ENCODE measurements around the gene SSBP3. TPM values are rescaled to one million over a fixed set of nuclear protein-coding genes. Genes with fewer than 3 reads are reported as not detected.
A peak's percentile ranks its signal among the peaks of the same experiment; 100 is the strongest.
"Not testable (repeated sequence)": the region's sequence is repeated elsewhere in the genome, so short reads cannot be mapped to it uniquely, and the experiment has no call there.

Gene SSBP3
- total RNA-seq, 2 experiments from 2014 or later, result 55.0 to 58.3 TPM

DNA sequence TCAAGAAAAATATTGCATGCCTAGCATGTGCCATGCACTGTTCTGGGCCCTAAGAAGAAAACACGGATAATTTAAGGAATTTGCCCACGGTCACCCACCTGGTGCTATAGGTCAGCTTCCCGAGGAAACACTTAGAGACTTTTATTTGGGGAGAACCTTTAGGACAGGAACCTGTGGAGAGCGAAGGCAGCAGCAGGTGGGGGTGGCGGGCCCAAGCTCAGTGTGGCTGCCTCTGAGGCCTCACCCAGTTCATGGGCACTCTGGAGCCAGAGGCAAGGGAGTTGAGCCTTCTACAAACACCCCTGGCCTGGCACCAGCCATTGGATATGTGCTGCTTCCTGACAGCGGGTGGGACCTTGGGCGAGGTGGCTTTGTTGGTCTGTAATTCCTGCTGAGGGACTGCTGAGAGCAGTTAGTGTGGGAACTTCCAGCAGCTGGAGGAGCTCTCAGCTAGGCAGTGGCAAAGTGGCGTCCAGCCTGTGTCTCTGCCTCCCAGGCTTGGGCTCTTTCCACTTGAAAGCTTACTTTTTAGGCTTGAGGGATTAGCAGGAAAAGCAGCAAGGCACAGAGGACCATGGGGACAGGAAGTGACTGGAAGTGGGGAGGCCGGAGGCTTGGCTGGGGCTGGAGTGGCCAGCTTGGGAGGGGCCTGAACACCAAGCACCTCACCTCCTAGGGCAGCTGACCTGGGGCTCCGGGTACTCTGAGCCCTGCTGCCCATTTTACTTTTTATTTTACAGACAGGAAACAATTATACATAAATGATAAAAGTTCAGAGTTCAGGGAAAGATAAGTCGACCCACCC is 187.1 kb downstream of the SSBP3 start:
- H3K27ac Mint-ChIP-seq, result peak overlapping the region; percentile 38
- no peaks in the 10 kb centered on the region for H3K27me3 Mint-ChIP-seq (ENCODE audit: low read depth)
- H3K4me1 Mint-ChIP-seq (ENCODE audit: low read depth), result peaks cover 3% of the 10 kb centered on the region
- H3K36me3 Mint-ChIP-seq (ENCODE audit: low read depth), result peaks cover 30% of the 10 kb centered on the region
- CTCF ChIA-PET, result interaction anchor here (1.6 to 1.7 kb wide), 2 partner anchors 270 to 281 kb away, joined by 3 to 4 read pairs; no protein-coding TSS in a partner anchor
- H3K9me3 Mint-ChIP-seq, result no peaks in the 10 kb centered on the region
- DNase-seq, result no peak
- intact Hi-C loops (cut with micrococcal nuclease), result no loop called here
- H3K4me3 Mint-ChIP-seq, result no peak overlapping the region

- intact Hi-C loops (cut with micrococcal nuclease), result no loop called here
- Mint-ChIP-seq H3K36me3 (ENCODE audit: low read depth) (peaks cover 47% of the 10 kb centered on the region), H3K4me1 (ENCODE audit: low read depth) (no peaks in the 10 kb centered on the region), H3K9me3 (no peaks in the 10 kb centered on the region), H3K27me3 (ENCODE audit: low read depth) (no peaks in the 10 kb centered on the region), H3K27ac (no peak overlapping the region), H3K4me3 (no peak overlapping the region)
- CTCF ChIA-PET, result no interaction called here
- no peak for DNase-seq
Measured at GRCh38 chr1:54215523-54215922, 190.7 kb downstream of the SSBP3 start.

DNA sequence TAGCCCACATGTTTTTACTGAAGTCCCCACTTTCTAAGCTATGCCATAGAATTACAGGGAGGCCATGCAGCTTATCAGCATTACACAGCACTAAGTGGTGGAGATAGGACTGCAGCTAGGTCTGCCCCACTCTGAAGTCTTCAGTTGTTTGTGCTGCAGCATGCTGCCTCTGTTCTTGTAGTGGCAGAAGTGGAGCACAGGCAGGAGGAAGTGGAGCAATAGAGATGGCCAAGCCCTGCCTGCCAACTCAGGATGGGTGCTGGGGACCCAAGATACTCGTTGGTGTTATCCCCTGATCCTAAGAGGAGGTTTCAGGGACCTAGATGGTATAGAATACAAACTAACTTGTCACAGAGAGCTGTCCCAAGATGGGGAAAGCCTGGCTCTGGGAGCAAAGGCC is 193.3 kb downstream of the SSBP3 start:
- CTCF ChIA-PET, result no interaction called here
- intact Hi-C loops (cut with micrococcal nuclease), result no loop called here
- Mint-ChIP-seq H3K4me1 (ENCODE audit: low read depth) (no peaks in the 10 kb centered on the region), H3K27ac (no peak overlapping the region), H3K27me3 (ENCODE audit: low read depth) (no peaks in the 10 kb centered on the region), H3K4me3 (no peak overlapping the region), H3K36me3 (ENCODE audit: low read depth) (peaks cover 55% of the 10 kb centered on the region), H3K9me3 (no peaks in the 10 kb centered on the region)
- no peak for DNase-seq

- H3K9me3 Mint-ChIP-seq; H3K27ac Mint-ChIP-seq; DNase-seq; H3K4me3 Mint-ChIP-seq; H3K4me1 Mint-ChIP-seq (ENCODE audit: low read depth); H3K27me3 Mint-ChIP-seq (ENCODE audit: low read depth); intact Hi-C loops (cut with micrococcal nuclease): not testable (repeated sequence)
- CTCF ChIA-PET, result interaction anchor here (0.6 kb wide), 1 partner anchor 236 kb away, joined by 5 read pairs; no protein-coding TSS in a partner anchor
- peaks cover 48% of the 10 kb centered on the region for H3K36me3 Mint-ChIP-seq (ENCODE audit: low read depth)
Measured at GRCh38 chr1:54207896-54208295, 198.3 kb downstream of the SSBP3 start.

GRCh38 chr1:54207287-54207686 is 198.9 kb downstream of the SSBP3 start:
- Mint-ChIP-seq H3K27ac (no peak overlapping the region), H3K4me3 (no peak overlapping the region), H3K36me3 (ENCODE audit: low read depth) (peaks cover 49% of the 10 kb centered on the region), H3K27me3 (ENCODE audit: low read depth) (no peaks in the 10 kb centered on the region), H3K4me1 (ENCODE audit: low read depth) (peaks cover 10% of the 10 kb centered on the region), H3K9me3 (no peaks in the 10 kb centered on the region)
- intact Hi-C loops (cut with micrococcal nuclease), result no loop called here
- no peak for DNase-seq
- CTCF ChIA-PET, result no interaction called here

- Mint-ChIP-seq H3K36me3 (ENCODE audit: low read depth) (peaks cover 38% of the 10 kb centered on the region), H3K9me3 (no peaks in the 10 kb centered on the region), H3K27me3 (ENCODE audit: low read depth) (no peaks in the 10 kb centered on the region), H3K27ac (no peak overlapping the region), H3K4me3 (no peak overlapping the region), H3K4me1 (ENCODE audit: low read depth) (peaks cover 29% of the 10 kb centered on the region)
- CTCF ChIA-PET, result no interaction called here
- DNase-seq, result no peak
- intact Hi-C loops (cut with micrococcal nuclease), result loop anchor here (5.0 kb wide), 1 partner anchor 153 kb away; no protein-coding TSS in a partner anchor
Measured at GRCh38 chr1:54204199-54204598, 202.0 kb downstream of the SSBP3 start.

GRCh38 chr1:54200519-54200997 is 205.6 kb downstream of the SSBP3 start:
- Mint-ChIP-seq H3K9me3 (no peaks in the 10 kb centered on the region), H3K27ac (peak overlapping the region; percentile 59), H3K4me3 (peak overlapping the region; percentile 92), H3K27me3 (ENCODE audit: low read depth) (no peaks in the 10 kb centered on the region), H3K4me1 (ENCODE audit: low read depth) (peaks cover 32% of the 10 kb centered on the region), H3K36me3 (ENCODE audit: low read depth) (peaks cover 22% of the 10 kb centered on the region)
- intact Hi-C loops (cut with micrococcal nuclease), result loop anchor here (1.0 to 5.0 kb wide), 7 partner anchors 80 to 599 kb away; partner anchors contain the start of genes TCEANC2 and TMEM59
- peak; percentile 22 for DNase-seq
- CTCF ChIA-PET, result interaction anchor here (0.9 to 3.4 kb wide), 2 partner anchors 204 to 288 kb away, joined by 4 to 23 read pairs; no protein-coding TSS in a partner anchor

GRCh38 chr1:54199765-54200518 is 206.3 kb downstream of the SSBP3 start, which contains the start of the genes CYB5RL and MRPL37:
CYB5RL (minus strand) TSS chr1:54200030; CDS start chr1:54195616, 4,414 bp downstream.
MRPL37 (plus strand) TSS chr1:54200167; CDS start chr1:54200244, 77 bp downstream.
- no peaks in the 10 kb centered on the region for H3K9me3 Mint-ChIP-seq

GRCh38 chr1:54199151-54199764 is 206.9 kb downstream of the SSBP3 start:
- intact Hi-C loops (cut with micrococcal nuclease), result loop anchor here (1.0 kb wide), 1 partner anchor 254 kb away; the partner anchor contains the start of gene IFT25
- Mint-ChIP-seq H3K27ac (peak overlapping the region; percentile 53), H3K4me1 (ENCODE audit: low read depth) (peaks cover 32% of the 10 kb centered on the region), H3K27me3 (ENCODE audit: low read depth) (no peaks in the 10 kb centered on the region), H3K9me3 (no peaks in the 10 kb centered on the region), H3K4me3 (peak overlapping the region; percentile 92), H3K36me3 (ENCODE audit: low read depth) (peaks cover 19% of the 10 kb centered on the region)
- DNase-seq, result no peak
- CTCF ChIA-PET, result interaction anchor here (0.5 to 3.4 kb wide), 3 partner anchors 18 to 289 kb away, joined by 3 to 23 read pairs (median 8); no protein-coding TSS in a partner anchor

More at GRCh38 chr1:54199765-54200518, 206.3 kb downstream of the SSBP3 start, which contains the start of the genes CYB5RL and MRPL37:
- peak; percentile 96 for DNase-seq
- peak within 1 kb of the TSS; percentile 92 for H3K4me3 Mint-ChIP-seq
- intact Hi-C loops (cut with micrococcal nuclease), result loop anchor here (1.0 to 5.0 kb wide), 8 partner anchors 79 to 599 kb away; partner anchors contain the start of genes IFT25, TCEANC2 and TMEM59
- H3K36me3 Mint-ChIP-seq (ENCODE audit: low read depth), result peaks cover 21% of the 10 kb centered on the region
- CTCF ChIA-PET, result interaction anchor here (0.5 to 3.4 kb wide), 4 partner anchors 19 to 289 kb away, joined by 3 to 23 read pairs (median 6); no protein-coding TSS in a partner anchor
- H3K27me3 Mint-ChIP-seq (ENCODE audit: low read depth), result no peaks in the 10 kb centered on the region
- H3K4me1 Mint-ChIP-seq (ENCODE audit: low read depth), result peaks cover 32% of the 10 kb centered on the region
- H3K27ac Mint-ChIP-seq, result peak within 1 kb of the TSS; percentile 59

DNA sequence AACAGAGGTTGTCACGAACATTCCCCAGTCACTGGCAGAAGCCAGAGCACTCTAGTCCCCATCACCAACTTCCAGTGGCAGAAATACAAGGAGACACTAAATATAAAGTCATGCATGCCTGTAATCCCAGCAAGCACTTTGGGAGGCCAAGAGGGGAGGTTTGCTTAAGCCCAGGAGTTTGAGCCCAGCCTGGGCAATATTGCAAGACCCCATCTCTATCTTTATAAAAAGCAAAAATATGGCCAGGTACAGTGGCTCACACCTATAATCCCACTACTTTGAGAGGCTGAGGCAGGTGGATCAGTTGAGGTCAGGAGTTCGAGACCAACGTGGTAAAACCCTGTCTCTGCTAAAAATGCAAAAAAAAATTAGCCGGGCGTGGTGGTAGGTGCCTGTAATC is 212.7 kb downstream of the SSBP3 start:
- H3K27ac Mint-ChIP-seq, result no peak overlapping the region
- H3K27me3 Mint-ChIP-seq (ENCODE audit: low read depth), result no peaks in the 10 kb centered on the region
- CTCF ChIA-PET, result no interaction called here
- H3K36me3 Mint-ChIP-seq (ENCODE audit: low read depth), result peaks cover 10% of the 10 kb centered on the region
- H3K9me3 Mint-ChIP-seq, result no peaks in the 10 kb centered on the region
- intact Hi-C loops (cut with micrococcal nuclease), result no loop called here
- H3K4me1 Mint-ChIP-seq (ENCODE audit: low read depth), result no peaks in the 10 kb centered on the region
- DNase-seq, result no peak
- no peak overlapping the region for H3K4me3 Mint-ChIP-seq

DNA sequence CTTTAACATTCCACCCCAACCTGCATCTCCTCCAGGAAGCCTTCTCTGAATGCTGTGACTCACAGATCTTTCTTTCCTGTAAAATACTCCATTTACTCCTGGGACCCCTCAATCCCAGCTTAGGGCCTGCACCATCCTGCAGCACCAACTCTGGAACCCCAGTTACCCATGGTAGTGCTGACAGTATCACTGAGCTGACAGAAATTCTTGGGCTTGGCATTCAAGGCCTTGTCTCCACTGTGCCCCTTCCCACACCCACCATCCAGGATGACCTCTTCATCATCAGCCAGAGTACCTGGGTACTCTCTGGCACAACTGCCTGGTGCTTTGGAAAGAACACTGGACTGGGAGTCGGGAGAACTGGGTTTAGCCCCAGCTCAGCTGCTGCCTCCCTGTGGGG is 214.7 kb downstream of the SSBP3 start:
- H3K36me3 Mint-ChIP-seq (ENCODE audit: low read depth), result peaks cover 17% of the 10 kb centered on the region
- intact Hi-C loops (cut with micrococcal nuclease), result loop anchor here (1.0 kb wide), 1 partner anchor 36 kb away; no protein-coding TSS in a partner anchor
- H3K4me1 Mint-ChIP-seq (ENCODE audit: low read depth), result no peaks in the 10 kb centered on the region
- H3K27ac Mint-ChIP-seq, result no peak overlapping the region
- H3K4me3 Mint-ChIP-seq, result no peak overlapping the region
- H3K27me3 Mint-ChIP-seq (ENCODE audit: low read depth), result no peaks in the 10 kb centered on the region
- no peaks in the 10 kb centered on the region for H3K9me3 Mint-ChIP-seq
- DNase-seq, result no peak
- CTCF ChIA-PET, result no interaction called here

All from activated naive CD4-positive, alpha-beta T cell treated with anti-CD3 and anti-CD28 coated beads for 36 hours (primary cell).